H9 (cell line): ENCODE results near the gene FHIT. TPM values are rescaled to one million over a fixed set of nuclear protein-coding genes. Genes with fewer than 3 reads are reported as not detected.

Experiments used
- DNase-seq: peaks from one replicate; pipeline ENCODE4 v3.0.0-alpha.2; 2017
- H2AFZ ChIP-seq: one replicate; pipeline ENCODE4 v1.6.1; 2013; ENCODE audit warnings: mild to moderate bottlenecking, low read length, control low read depth, moderate library complexity
- H2AK5ac ChIP-seq: 2 replicates; pipeline ENCODE4 v1.6.1; 2013; ENCODE audit warnings: low read length, control low read depth, mixed read lengths; ENCODE audit not compliant: insufficient read length
- H2BK120ac ChIP-seq: one replicate; pipeline ENCODE4 v1.6.1; 2013; ENCODE audit warnings: low read depth, mild to moderate bottlenecking, low read length, control low read depth, inconsistent platforms; ENCODE audit not compliant: poor library complexity, severe bottlenecking
- H2BK12ac ChIP-seq: 2 replicates; pipeline ENCODE4 v1.6.1; 2013; ENCODE audit warnings: low read length, control low read depth, mixed read lengths, low read depth; ENCODE audit not compliant: insufficient read length
- H2BK15ac ChIP-seq: 2 replicates; pipeline ENCODE4 v1.6.1; 2013; ENCODE audit warnings: low read depth, low read length, control low read depth
- H2BK20ac ChIP-seq: one replicate; pipeline ENCODE4 v1.6.1; 2013; ENCODE audit warnings: low read depth, mild to moderate bottlenecking, low read length, control low read depth, inconsistent platforms; ENCODE audit not compliant: poor library complexity, severe bottlenecking
- H2BK5ac ChIP-seq: 2 replicates; pipeline ENCODE4 v1.6.1; 2013; ENCODE audit warnings: low read length, control low read depth, mixed read lengths; ENCODE audit not compliant: insufficient read length
- H3K14ac ChIP-seq: 2 replicates; pipeline ENCODE4 v1.6.1; 2013; ENCODE audit warnings: low read length, control low read depth; ENCODE audit not compliant: insufficient read depth
- H3K18ac ChIP-seq: 2 replicates; pipeline ENCODE4 v1.6.1; 2013; ENCODE audit warnings: low read depth, mild to moderate bottlenecking, mixed read lengths, low read length, control low read depth; ENCODE audit not compliant: insufficient read length
- H3K23ac ChIP-seq: 2 replicates; pipeline ENCODE4 v1.6.1; 2013; ENCODE audit warnings: low read length, control low read depth, mixed read lengths, low read depth; ENCODE audit not compliant: insufficient read length
- H3K23me2 ChIP-seq: 2 replicates; pipeline ENCODE4 v1.6.1; 2013; ENCODE audit warnings: low read depth, mild to moderate bottlenecking, mixed read lengths, low read length, control low read depth; ENCODE audit not compliant: insufficient read length, poor library complexity, severe bottlenecking
- H3K27ac ChIP-seq: 2 replicates; pipeline ENCODE4 v1.5.1; 2013; ENCODE audit warnings: low read length, control low read depth, mixed read lengths, low read depth; ENCODE audit not compliant: insufficient read length
- H3K27me3 ChIP-seq: 2 replicates; pipeline ENCODE4 v1.6.1; 2013; ENCODE audit warnings: low read length, control low read depth, inconsistent platforms; ENCODE audit not compliant: insufficient read depth
- H3K4ac ChIP-seq: 2 replicates; pipeline ENCODE4 v1.6.1; 2013; ENCODE audit warnings: low read depth, mild to moderate bottlenecking, control low read depth, inconsistent platforms, low read length, moderate library complexity
- H3K4me1 ChIP-seq: 2 replicates; pipeline ENCODE4 v1.6.1; 2013; ENCODE audit warnings: low read length, control low read depth, inconsistent platforms; ENCODE audit not compliant: insufficient read depth
- H3K4me2 ChIP-seq: 2 replicates; pipeline ENCODE4 v1.6.1; 2013; ENCODE audit warnings: low read length, control low read depth, mixed read lengths; ENCODE audit not compliant: insufficient read length, insufficient read depth
- H3K56ac ChIP-seq: 2 replicates; pipeline ENCODE4 v1.6.1; 2013; ENCODE audit warnings: low read depth, mild to moderate bottlenecking, mixed read lengths, low read length, control low read depth; ENCODE audit not compliant: insufficient read length
- H3K79me1 ChIP-seq: 2 replicates; pipeline ENCODE4 v1.6.1; 2013; ENCODE audit warnings: low read depth, mild to moderate bottlenecking, moderate library complexity, low read length, control low read depth, inconsistent platforms; ENCODE audit not compliant: insufficient read depth, poor library complexity, severe bottlenecking
- H3K79me2 ChIP-seq: 2 replicates; pipeline ENCODE4 v1.6.1; 2013; ENCODE audit warnings: low read length, control low read depth, inconsistent platforms; ENCODE audit not compliant: insufficient read depth
- H3K9ac ChIP-seq: 2 replicates; pipeline ENCODE4 v1.6.1; 2013; ENCODE audit warnings: low read length, control low read depth, mixed read lengths; ENCODE audit not compliant: insufficient read length; ENCODE audit errors: extremely low read depth
- H3K9me3 ChIP-seq: one replicate; pipeline ENCODE4 v1.6.1; 2013; ENCODE audit warnings: low read depth, low read length, inconsistent platforms; ENCODE audit not compliant: control insufficient read depth
- H3T11ph ChIP-seq: one replicate; pipeline ENCODE4 v1.6.1; 2013; ENCODE audit warnings: mild to moderate bottlenecking, low read length, control low read depth, inconsistent platforms
- H4K20me1 ChIP-seq: one replicate; pipeline ENCODE4 v1.6.1; 2013; ENCODE audit not compliant: control insufficient read depth, insufficient read length, insufficient read depth
- H4K5ac ChIP-seq: 2 replicates; pipeline ENCODE4 v1.6.1; 2013; ENCODE audit warnings: low read depth, mild to moderate bottlenecking, mixed read lengths, low read length, control low read depth; ENCODE audit not compliant: insufficient read length
- H4K8ac ChIP-seq: replicated peaks from 2 replicates; pipeline ENCODE4 v1.6.1; 2013; ENCODE audit warnings: low read length, control low read depth, mixed read lengths, low read depth; ENCODE audit not compliant: insufficient read length
- H4K91ac ChIP-seq: 2 replicates; pipeline ENCODE4 v1.6.1; 2013; ENCODE audit warnings: low read depth, mild to moderate bottlenecking, moderate library complexity, mixed read lengths, low read length, control low read depth; ENCODE audit not compliant: insufficient read length
- H3K27ac Mint-ChIP-seq, 3 experiments: 2 replicates in 2 of 3; 3 replicates in 1 of 3; pipeline ENCODE4 v1.8.0; 2020 to 2021; ENCODE audit warnings: mixed read lengths in 3 of 3, mild to moderate bottlenecking in 1 of 3, moderate library complexity in 1 of 3
- H3K27me3 Mint-ChIP-seq: 2 replicates; pipeline ENCODE4 v1.8.0; 2021; ENCODE audit warnings: low read depth, mild to moderate bottlenecking, moderate library complexity, mixed read lengths
- H3K36me3 Mint-ChIP-seq, 3 experiments: 2 replicates in 2 of 3; 3 replicates in 1 of 3; pipeline ENCODE4 v1.8.0; 2020 to 2021; ENCODE audit warnings: low read depth in 3 of 3, mixed read lengths in 3 of 3; ENCODE audit not compliant: insufficient read depth in 1 of 3
- H3K4me1 Mint-ChIP-seq, 2 experiments: 2 replicates each; pipeline ENCODE4 v1.8.0; 2020; ENCODE audit warnings: mixed read lengths in 2 of 2
- H3K4me3 Mint-ChIP-seq, 2 experiments: 2 replicates in 1 of 2; 3 replicates in 1 of 2; pipeline ENCODE4 v1.8.0; 2020 to 2021; ENCODE audit warnings: mild to moderate bottlenecking in 2 of 2, mixed read lengths in 2 of 2, moderate library complexity in 1 of 2
- H3K9me3 Mint-ChIP-seq, 2 experiments: 2 replicates in 1 of 2; 3 replicates in 1 of 2; pipeline ENCODE4 v1.8.0; 2020; ENCODE audit warnings: mild to moderate bottlenecking in 2 of 2, mixed read lengths in 2 of 2, moderate library complexity in 1 of 2
- CTCF ChIP-seq: fragments of 200-600 bp; sonication (generic); conservative IDR thresholded peaks from 3 replicates; pipeline ENCODE4 v1.8.0; 2021; ENCODE audit warnings: antibody characterized with exemption, mild to moderate bottlenecking
- WGBS: extraction: QIAGEN DNeasy Blood & Tissue Kit; methylation state at CpG from one replicate; pipeline ENCODE4 v1.1.7; 2013; ENCODE audit warnings: missing lambda C conversion rate, low lambda C conversion rate, mixed read lengths; ENCODE audit not compliant: insufficient read length; ENCODE audit errors: extremely low coverage; 5-methylcytosine and 5-hydroxymethylcytosine counted together
- total RNA-seq: library from RNA; stranded (reverse); gene quantifications from 2 replicates; pipeline ENCODE4 v1.2.1, GENCODE V29; 2021

The FHIT gene
- total RNA-seq, 1 experiment from 2014 or later: 3.0 TPM

- no peak overlapping the region for H3K56ac ChIP-seq
- H3K79me1 ChIP-seq: peaks cover 2% of the 10 kb centered on the region
- H2BK12ac ChIP-seq: no peak overlapping the region
- H3K4me1 ChIP-seq: no peaks in the 10 kb centered on the region
- H2BK20ac ChIP-seq: no peak overlapping the region
- no peak overlapping the region for H4K91ac ChIP-seq
- no peak overlapping the region for H3K4ac ChIP-seq
- H3K27ac Mint-ChIP-seq: no peak overlapping the region
- peaks cover 0 to 6% of the 10 kb centered on the region in 2 experiments; a peak in 2 of 5 replicates for H3K9me3 Mint-ChIP-seq
- no peak overlapping the region for H4K5ac ChIP-seq
- H3K9ac ChIP-seq: no peak overlapping the region
- no peak for DNase-seq
- H2BK5ac ChIP-seq: no peak overlapping the region
- H3K4me2 ChIP-seq: no peak overlapping the region
- H3K9me3 ChIP-seq: no peaks in the 10 kb centered on the region
- H2BK15ac ChIP-seq: no peak overlapping the region
- H3K23ac ChIP-seq: no peak overlapping the region
- no peak overlapping the region for H2AFZ ChIP-seq
- no peak overlapping the region for H2AK5ac ChIP-seq
- H4K8ac ChIP-seq: no peak overlapping the region
- H3K79me2 ChIP-seq: no peaks in the 10 kb centered on the region
- peaks cover 3 to 9% of the 10 kb centered on the region in 2 experiments; a peak in 2 of 4 replicates for H3K4me1 Mint-ChIP-seq
- no peak overlapping the region for H3T11ph ChIP-seq
- H3K27ac ChIP-seq: no peak overlapping the region
- no peaks in the 10 kb centered on the region for H3K27me3 Mint-ChIP-seq
- no peak overlapping the region for H2BK120ac ChIP-seq
- TF ChIP-seq CTCF: no peak
- no CpG with 5 or more reads among the region's 6 CpGs for WGBS
- peaks cover 0 to 7% (median 0%) of the 10 kb centered on the region in 3 experiments; a peak in 3 of 7 replicates for H3K36me3 Mint-ChIP-seq
- H4K20me1 ChIP-seq: no peaks in the 10 kb centered on the region
- no peaks in the 10 kb centered on the region for H3K27me3 ChIP-seq
- no peak overlapping the region; the same call in 1 of the 2 replicates for H3K14ac ChIP-seq
- H3K4me3 Mint-ChIP-seq: no peak overlapping the region
- H3K18ac ChIP-seq: no peak overlapping the region
- H3K23me2 ChIP-seq: no peaks in the 10 kb centered on the region
Observed at GRCh38 chr3:61221759-61222362, 29.4 kb downstream of the FHIT start.
